Transverse colon (tissue), 3 donors: ENCODE data around the gene BCAP29.

ENCODE experiments used
- POLR2A ChIP-seq: fragments of 450-650 bp; IDR thresholded peaks from one replicate; pipeline ENCODE4 v1.6.1; 2016; ENCODE audit warnings: antibody characterized with exemption, mild to moderate bottlenecking, moderate library complexity
- TF ChIP-seq, protein P1 (sequence below), 5 experiments: fragments of 200-600 bp in 3 of 5; fragments of 450-650 bp in 2 of 5; sonication (generic) in 3 of 5; IDR thresholded peaks; 1 replicate in 2 of 5; 2 replicates in 3 of 5; pipeline ENCODE4 v1.5.1; 2016 to 2017; ENCODE audit warnings: antibody characterized with exemption in 5 of 5, inconsistent platforms in 3 of 5, mild to moderate bottlenecking in 2 of 5, moderate library complexity in 1 of 5

DNA sequence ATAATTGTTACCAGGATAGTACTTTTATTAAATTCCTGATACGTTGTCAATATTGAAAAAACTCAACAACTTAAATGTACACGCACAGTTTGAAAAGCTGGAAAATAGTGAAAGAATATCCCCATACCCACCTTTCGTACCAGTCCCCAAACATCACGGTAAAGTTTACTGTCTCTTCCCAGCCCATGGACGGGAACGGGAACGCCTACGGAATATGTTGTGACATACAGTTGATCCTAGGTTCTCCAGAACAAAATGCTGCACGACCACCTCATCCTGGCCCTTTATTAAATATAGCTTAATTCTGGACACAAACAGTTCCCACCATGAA lies 527 bp upstream of the BCAP29 start:
- TF ChIP-seq, protein P1, sequence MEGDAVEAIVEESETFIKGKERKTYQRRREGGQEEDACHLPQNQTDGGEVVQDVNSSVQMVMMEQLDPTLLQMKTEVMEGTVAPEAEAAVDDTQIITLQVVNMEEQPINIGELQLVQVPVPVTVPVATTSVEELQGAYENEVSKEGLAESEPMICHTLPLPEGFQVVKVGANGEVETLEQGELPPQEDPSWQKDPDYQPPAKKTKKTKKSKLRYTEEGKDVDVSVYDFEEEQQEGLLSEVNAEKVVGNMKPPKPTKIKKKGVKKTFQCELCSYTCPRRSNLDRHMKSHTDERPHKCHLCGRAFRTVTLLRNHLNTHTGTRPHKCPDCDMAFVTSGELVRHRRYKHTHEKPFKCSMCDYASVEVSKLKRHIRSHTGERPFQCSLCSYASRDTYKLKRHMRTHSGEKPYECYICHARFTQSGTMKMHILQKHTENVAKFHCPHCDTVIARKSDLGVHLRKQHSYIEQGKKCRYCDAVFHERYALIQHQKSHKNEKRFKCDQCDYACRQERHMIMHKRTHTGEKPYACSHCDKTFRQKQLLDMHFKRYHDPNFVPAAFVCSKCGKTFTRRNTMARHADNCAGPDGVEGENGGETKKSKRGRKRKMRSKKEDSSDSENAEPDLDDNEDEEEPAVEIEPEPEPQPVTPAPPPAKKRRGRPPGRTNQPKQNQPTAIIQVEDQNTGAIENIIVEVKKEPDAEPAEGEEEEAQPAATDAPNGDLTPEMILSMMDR (IDR thresholded peaks at IDR 0.05): no peak
- TF ChIP-seq POLR2A: no peak
